Stimulated activated naive CD4-positive, alpha-beta T cell (primary cell): ENCODE measurements around the gene SDF4.

ENCODE experiments used
- DNase-seq, 6 experiments: peaks; one replicate each; lab custom pipeline; 2025; lab: John Stamatoyannopoulos, UW

The SDF4 gene

DNA sequence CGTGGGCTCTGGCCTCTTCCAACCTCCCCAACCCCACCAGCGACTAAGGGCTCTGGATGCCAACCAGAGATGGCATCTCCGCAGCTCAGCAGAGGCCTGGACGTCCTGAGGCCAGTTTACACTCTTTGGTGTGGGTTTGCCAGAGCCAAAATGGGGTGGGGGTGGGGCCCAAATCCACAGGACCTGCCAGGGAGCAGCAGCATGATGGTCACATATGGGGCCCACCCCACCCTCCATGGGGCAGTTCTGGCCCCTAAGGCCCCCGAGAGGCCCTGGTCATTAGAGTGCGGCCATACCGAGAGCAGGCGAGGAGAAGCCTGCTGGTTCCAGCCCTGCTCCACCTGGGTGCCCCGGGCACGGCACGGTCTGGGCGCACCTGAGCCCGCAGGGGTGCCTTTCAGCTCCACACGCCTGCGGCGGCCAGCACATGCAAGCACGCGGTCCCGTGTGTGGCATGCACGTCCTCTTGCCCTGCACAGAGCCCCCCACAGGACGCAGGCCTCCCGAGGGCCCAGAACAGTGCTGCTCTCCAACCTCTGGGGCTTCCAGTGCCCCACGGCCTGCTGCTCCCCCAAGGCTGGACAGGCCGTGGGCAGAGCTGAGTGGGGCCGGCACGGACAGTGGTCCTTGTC lies 9.9 kb upstream of the SDF4 start:
- DNase-seq, result no peak

DNA sequence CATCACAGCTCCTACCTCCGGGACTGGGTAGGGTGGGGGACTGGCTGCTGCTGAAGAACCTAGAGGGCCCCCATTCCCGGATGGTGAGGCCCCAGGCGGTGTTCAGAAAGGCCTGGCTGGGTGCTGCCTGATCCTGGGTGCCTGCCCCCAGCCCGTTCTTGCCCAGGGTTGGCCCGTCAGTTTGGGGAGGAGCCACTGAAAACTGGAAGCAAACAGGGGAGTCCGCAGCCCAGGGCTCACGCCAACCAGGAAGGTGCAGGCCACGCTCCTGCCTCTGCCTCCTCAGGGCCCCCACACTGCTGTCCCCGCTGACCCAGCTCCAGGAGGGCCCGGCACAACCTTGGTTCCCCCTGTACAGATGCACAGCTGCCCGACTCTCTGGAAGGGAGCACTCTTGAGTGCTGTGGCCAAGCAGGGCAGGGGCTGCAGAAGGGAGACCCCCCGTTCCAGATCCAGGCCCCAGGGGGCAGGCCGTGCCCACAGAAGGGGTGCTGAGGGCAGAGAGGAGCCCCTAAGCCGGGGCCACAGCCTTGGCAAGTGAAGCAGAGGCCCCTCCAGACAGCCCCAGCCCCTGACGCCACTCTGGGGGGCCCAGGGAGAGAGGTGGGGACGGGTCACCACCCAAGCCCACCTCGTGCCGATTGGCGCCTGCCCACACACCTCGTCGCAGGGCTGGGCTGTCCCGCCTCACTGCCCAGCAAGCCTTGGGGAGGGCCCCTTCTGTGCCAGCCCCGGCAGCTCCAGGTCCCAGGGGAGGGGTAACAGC lies 9.2 kb upstream of the SDF4 start:
- no peak for DNase-seq

DNA sequence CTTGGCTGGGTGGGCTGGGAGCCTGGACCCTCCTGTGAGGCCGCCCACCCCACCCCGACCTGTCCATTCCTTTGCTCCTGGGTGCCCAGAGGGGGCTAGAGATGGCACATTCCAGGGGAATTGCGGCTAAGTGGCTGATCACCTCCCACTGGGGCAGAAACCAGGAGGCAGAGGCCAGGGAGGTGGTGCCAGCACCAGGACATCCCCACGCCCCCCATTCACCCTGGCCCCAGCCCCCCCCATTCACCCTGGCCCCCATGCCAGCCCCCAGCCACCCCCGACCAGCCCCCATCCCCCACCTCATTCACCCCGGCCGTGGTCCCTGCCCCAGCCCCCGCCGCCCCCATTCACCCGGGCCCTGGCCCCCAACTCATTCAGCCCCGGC lies 8.5 kb upstream of the SDF4 start:
- no peak for DNase-seq

DNA sequence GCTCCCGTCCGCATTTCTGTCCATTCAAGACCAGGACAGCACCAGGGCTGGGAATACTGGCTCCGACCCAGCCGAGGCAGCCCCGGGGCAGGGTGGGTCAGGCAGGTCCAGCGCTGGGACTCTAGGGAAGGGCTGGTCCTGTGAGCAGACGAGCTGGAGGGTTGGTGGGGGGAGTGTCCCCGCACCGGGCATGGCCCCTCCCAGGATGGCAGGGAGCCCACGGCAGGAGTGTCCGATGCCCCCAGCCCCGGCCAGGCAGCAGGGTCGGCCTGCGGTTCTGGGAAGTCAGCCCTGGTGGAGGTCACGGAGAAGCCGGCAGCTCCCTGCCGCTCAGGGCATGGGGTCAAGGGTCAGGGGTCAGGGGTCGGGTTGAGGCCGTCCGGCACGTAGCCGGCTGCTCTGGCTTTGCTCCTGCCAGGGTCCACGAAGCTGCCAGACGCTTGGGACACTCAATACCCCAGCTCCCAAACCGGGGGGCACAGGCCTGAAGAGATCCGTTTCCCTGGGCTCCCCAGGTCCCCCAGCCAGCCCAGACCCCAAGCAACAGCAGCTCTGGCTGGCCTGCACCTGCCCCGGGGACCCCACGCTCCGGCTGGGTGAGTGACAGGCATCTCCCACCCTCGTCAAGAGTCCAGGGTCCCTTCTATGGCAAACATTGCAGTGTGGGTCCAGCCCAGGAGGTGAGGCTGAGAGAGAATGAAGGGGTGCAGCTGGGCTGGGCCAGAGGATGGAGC lies 8.0 kb upstream of the SDF4 start:
- no peak for DNase-seq

DNA sequence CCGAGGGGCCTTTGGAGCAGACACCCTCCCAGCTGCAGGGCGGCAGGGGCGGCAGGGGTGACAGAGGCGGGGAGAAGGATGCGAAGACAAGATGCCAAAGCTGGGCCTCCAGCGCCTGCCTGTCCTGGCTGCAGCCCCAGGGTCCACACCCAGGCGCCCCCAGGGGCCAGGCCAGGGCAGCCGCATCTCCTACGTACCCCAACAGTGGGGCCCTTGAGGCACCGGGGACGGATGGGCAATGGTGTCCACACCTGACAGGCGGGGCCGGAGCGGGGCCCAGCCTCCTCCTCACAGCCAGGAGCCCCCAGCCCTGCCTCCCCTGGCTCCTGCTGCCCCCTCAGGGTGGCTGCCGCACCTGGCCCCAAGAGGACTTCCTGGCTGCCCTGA lies 7.4 kb upstream of the SDF4 start:
- no peak for DNase-seq

GRCh38 chr1:1238702-1239178 lies 6.9 kb upstream of the SDF4 start:
- no peak for DNase-seq

GRCh38 chr1:1237874-1238701 lies 6.3 kb upstream of the SDF4 start:
- DNase-seq, result no peak

- DNase-seq, result no peak
Observed at GRCh38 chr1:1236945-1237873, 5.4 kb upstream of the SDF4 start.

DNA sequence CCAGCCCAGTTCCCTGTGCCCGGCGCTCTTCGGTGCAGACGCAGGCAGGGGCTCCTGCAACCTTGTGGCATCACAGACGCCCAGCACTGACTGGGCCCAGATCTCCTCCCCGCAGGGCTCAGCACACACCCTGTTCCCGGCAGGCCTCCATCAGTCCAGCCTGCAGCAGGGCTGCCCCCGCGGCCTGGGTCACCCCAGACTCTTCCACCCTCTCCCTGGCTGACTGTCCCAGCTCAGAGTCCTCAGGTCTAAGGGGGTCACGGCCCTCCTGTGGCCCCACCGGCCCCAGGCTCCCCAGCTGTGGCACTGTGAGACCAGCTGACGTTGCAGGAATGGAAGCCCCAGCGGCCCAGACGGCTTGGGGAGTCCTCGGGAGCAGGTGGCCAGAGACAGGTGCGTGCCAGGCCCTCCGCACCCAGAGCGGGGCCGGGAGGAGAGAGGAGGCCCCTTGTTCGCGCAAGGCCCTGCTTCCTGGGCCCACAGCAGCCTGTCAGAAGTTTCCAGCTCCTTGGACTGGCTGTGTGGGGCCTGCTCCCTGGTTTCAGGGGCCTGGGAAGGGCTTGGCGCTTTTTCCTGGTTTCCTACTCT lies 4.5 kb upstream of the SDF4 start:
- no peak for DNase-seq

DNA sequence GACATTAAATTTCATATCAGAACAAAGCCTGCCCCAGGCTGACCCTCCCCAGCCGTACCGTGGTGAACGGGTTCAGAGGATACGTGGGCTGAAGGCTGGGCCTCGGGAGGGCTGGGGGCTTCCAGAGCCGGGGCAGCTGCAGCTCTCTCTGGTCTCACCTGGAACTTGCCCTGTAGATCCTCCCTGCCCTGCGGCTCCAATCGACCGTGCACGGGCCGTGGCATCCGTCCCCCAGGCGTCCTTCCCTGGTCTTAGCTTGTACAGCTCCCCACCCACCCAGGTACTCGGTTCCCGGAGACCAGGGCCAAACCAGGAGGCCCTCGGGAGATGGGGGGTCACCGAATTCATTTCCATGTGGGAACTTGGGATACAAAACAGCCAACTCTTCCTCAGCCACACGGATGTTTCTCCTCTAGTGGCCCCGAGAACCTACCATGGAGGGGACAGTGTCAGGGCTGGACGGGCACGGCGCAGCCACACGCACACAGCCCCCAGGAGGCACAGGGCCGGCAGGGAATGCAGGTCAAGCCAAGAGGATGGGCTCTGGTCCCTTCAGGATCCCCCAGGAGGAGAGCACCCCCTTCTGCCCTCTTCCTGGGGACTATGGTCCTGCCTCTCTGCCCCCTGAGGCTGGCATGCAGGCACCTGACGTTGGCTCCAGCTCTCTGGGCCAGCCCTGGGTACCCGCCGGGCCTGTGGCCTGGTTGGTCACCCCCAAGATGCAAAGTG lies 3.4 kb upstream of the SDF4 start:
- no peak for DNase-seq

GRCh38 chr1:1234180-1234808 lies 2.5 kb upstream of the SDF4 start:
- DNase-seq, result no peak

DNA sequence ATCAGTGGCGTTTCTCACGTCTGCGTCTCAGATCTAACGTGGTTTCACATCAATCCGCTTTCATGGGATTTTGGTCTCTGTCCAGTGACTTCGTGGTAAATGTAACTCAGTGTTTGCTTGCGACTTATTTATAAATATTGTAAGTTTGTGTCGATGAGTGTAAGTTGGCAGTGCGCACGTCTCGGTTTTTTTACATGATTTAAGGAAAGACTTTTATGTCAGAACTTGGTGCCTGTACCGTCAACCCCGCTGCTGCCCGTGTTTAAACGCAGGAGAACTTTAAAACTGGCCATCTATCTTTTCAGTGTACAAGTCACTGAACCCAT lies 1.7 kb upstream of the SDF4 start:
- DNase-seq, result no peak

GRCh38 chr1:1232796-1233566 lies 1.2 kb upstream of the SDF4 start:
- no peak for DNase-seq

DNA sequence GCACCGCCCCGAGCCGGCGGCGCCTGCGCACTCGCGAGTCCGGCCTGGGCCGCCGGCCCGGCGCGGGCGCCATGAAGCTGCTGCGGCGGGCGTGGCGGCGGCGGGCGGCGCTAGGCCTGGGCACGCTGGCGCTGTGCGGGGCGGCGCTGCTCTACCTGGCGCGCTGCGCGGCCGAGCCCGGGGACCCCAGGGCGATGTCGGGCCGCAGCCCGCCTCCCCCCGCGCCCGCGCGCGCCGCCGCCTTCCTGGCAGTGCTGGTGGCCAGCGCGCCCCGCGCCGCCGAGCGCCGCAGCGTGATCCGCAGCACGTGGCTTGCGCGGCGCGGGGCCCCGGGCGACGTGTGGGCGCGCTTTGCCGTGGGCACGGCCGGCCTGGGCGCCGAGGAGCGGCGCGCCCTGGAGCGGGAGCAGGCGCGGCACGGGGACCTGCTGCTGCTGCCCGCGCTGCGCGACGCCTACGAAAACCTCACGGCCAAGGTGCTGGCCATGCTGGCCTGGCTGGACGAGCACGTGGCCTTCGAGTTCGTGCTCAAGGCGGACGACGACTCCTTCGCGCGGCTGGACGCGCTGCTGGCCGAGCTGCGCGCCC lies 501 bp upstream of the SDF4 start, which contains the start of gene B3GALT6:
B3GALT6 (plus strand) TSS at position 30 of the 588 bp plus-strand sequence; CDS start at position 72, 42 bp downstream.
- DNase-seq, result peak in 1 of 6 experiments; percentile 77

DNA sequence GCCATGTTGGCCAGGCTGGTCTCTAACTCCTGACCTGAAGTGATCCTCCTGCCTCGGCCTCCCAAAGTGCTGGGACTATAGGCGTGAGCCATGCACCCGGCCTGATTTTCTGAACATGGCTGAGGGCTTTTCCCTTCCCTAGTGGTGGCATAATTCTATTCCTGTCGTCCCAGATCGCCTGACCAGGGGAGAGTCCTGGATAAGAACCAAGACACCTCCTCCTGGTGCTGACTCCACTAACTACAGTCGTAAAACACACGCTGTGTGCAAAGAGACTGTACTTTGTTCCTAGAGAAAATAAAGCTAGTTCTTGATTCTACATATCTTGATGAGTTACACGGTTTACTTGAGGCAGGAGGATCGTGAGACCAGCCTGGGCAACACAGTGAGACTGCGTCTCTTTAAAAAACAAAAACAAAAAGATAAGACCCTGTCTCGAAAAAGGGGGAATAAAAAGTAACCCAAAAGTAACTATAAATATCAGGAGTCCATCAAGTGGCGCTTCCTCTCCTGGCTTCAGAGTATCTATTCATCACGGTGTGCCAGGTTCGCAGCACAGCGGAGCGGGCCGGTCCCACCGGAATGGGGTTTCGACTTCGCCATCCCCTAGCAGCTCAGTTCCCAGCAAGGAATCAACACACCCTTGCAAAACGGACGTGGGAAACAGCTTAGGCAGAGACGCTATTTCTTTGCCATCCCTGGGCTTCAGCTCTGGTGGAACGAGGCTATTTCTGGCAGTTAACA lies 973 bp downstream of the SDF4 start:
- DNase-seq, result no peak

DNA sequence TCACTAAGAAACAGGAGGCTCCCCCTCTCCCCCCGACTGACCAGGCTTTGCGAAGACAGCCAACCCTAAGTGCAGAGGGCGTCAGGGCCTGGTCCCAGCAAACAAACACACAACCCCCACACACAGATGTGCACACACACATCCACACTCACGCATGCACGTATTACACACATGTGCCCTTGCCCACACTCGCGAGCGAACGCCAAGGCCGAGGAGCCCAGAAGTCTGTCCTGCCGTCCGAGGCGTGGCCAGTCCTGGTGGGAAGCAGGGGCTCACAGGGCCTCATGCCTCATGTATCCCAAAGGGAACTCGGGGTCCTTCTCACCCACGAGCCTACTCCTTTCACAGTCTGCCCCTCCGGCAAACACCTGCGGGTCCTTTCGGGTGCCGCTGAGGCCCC lies 2.0 kb downstream of the SDF4 start:
- DNase-seq, result no peak

DNA sequence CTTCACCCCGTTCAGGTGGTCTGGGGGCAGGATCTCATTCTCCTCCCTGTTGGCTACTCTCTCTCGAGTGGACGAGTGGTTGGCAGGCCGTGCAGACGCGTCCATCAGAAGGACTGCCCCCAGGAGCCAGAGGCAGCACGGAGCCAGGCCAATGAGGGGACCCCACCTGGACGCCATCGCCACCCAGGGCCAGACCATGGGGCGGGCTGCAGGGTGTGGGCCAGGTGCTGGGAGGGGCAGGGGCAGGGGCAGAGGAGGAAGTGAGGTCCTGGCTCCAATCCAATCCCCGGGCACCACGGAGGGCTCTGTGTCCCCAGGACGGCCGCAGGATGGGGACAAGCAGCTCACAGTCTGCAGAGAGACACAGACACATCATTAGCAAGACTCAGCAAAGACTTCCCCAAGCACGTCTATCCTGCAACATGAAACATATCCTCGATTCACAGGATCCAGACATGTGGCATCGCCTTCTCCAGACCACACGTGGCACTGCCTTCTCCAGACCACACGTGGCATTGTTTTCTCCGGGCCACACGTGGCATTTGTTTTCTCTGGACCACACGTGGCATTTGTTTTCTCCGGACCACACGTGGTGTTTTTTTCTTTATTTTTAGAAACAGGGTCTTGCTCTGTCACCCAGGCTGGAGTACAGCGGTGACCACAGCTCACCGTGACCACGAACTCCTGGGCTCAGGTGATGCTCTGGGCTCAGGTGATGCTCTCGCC lies 3.0 kb downstream of the SDF4 start:
- no peak for DNase-seq
